HG03025 (cell line): ENCODE results near the gene METTL4.
"Not testable (repeated sequence)": the region's sequence is repeated elsewhere in the genome, so short reads cannot be mapped to it uniquely, and the experiment has no call there.

Experiments
- ATAC-seq: cut with Tn5 transposase; IDR thresholded peaks from one replicate; pipeline ENCODE4 v1.9.1; 2021; ENCODE audit warnings: mild to moderate bottlenecking, moderate library complexity; ENCODE audit not compliant: unreplicated experiment, low FRiP score

METTL4 gene

GRCh38 chr18:2568129-2568528, 3.2 kb downstream of the METTL4 start:
- no peak for ATAC-seq

DNA sequence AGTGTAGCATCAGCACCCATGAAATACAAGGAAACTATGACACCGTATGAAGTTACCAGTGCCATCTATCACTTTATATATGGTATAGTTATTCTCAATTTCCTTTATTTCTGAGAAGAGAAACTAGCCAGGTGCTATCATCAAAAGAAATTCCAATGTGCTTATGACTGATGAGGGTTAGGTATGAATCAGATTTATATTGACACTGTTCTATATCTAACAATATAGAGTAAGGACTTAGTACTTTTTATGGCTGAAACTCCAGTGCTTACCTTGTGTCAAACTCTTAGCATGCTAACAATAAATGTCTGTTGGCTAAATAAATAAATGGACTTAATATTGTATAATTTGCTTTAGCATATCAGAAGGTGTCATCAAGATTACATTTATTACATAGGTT, 6.9 kb downstream of the METTL4 start:
- no peak for ATAC-seq

- ATAC-seq = no peak
Observed at GRCh38 chr18:2559249-2559648, 12.1 kb downstream of the METTL4 start.

DNA sequence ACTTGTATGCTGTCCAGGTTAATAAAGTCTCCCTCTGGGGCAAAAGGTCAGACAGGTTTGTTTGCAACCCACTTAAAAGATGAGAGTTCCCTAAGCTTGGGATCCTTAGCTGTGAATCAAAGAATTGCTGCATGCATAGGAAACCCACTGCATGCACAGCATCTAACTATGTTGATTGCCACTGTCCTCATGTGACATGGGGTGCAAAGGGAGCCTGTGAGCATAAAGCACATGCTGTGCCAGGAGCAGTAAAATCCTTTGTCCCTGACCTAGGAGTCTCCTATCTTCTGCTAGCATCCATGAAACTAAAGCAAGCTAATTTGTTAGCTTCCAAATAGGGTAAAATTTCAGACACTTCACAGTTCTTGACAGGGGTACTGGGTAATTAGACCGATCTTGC, 13.8 kb downstream of the METTL4 start:
- ATAC-seq = no peak

- no peak for ATAC-seq
Observed at GRCh38 chr18:2555895-2556294, 15.4 kb downstream of the METTL4 start.

DNA sequence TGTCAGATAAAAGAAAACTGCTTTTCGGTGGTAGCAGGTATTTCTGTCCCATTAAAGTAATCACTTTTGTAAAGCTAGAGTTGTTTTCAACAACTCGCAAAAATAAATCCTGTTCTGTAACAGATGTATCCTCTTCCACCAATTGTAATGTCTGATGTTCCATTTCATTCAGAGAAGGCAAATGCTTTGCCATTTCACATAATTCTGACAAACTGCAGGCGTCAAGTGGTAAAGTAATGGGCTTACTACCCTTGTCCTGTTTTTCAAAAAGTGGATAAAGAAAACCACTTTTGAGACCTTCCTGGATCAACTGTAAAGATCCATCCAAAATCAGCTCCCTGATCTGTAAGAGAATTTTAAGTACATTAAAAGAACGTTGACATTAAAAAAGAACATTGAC, 16.6 kb downstream of the METTL4 start:
- no peak for ATAC-seq

GRCh38 chr18:2551425-2551824, 19.9 kb downstream of the METTL4 start:
- ATAC-seq = no peak

GRCh38 chr18:2549462-2549861, 21.8 kb downstream of the METTL4 start:
- ATAC-seq = no peak

DNA sequence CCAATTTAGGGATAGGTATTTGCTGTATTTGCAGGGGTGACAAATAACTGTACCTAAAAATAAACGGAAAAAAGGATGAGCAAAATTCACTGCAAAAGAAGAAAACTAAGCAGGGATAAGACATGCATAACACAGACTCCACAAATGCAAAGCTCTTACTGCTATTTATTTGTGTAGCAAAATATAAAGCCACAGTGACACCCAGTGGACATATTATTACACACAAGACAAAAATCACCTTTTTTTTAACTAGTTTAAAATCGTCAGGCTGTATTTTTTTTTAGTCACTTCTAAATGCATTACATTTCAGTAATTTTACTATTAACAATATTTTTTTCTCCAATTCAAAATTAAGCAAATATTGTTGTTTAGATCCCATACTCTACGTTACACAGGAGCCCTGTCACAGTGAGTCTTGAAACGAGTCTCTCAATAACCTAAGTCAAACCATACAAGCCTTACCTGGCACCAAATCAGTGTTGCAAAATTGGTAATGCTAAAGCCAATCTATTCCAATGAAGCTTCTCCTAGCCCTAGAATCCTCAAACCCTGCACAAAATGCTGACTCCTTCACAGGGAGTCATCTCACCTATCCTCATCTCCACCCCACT, 23.7 kb downstream of the METTL4 start:
- no peak for ATAC-seq

DNA sequence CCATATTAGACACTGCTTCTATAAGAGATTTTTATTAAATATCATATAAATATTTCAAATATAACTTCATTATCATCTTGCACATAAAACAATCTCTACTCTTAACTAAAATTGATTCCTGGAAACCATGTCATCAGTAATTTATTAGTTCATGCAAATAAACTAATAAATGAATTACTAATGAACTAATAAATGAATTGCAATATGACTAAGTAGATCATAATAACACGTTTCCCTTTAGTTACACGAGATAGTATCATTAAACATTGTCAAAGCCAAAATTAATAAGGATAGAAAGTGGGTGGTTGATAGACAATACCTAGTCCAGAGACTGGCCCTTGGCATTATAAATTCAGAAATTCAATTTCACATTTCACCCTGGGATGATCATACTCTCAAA, 26.1 kb downstream of the METTL4 start:
- no peak for ATAC-seq

DNA sequence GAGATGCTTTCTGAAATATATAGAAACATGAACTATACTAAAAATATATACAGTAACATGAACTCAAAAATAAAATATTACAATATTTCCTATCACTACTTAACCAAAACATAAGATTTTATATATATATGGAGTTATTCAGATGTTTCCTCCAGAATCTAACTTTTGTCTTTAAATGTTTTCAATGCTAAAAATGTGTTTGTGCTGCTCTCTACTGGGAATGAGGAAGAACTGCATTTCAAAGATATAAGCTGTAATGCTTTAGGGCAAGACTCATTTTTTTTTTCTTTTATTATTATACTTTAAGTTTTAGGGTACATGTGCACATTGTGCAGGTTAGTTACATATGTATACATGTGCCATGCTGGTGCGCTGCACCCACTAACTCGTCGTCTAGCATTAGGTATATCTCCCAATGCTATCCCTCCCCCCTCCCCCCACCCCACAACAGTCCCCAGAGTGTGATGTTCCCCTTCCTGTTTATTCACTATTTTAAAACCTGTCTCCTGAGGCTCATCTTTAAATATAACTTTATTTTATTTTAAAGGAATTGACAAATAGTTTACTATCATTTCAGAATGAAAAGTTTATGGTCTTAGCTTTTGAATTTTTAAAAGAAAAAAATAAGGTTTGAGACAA, 29.3 kb downstream of the METTL4 start:
- ATAC-seq = not testable (repeated sequence)

DNA sequence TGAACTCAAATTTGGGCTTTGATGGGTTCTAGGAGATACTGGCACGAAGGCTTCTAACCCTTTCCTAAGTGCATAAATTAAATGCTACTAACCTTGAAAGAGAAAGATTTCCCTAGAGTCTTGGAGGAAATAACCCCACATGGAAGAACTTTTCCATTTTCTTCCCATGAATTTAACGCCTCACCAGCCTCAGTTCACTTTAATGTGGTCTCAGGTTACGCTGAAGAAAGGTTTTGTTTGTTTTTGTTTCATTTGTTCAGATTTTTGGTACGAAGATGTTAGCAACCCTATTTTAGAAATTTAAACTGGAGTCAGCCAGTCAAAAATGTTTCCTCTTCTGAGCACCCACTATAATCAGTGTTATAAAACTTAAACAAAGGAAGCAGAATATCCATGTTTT, 30.7 kb downstream of the METTL4 start:
- ATAC-seq = no peak

- ATAC-seq = no peak
Observed at GRCh38 chr18:2538844-2539243, 32.5 kb downstream of the METTL4 start.

DNA sequence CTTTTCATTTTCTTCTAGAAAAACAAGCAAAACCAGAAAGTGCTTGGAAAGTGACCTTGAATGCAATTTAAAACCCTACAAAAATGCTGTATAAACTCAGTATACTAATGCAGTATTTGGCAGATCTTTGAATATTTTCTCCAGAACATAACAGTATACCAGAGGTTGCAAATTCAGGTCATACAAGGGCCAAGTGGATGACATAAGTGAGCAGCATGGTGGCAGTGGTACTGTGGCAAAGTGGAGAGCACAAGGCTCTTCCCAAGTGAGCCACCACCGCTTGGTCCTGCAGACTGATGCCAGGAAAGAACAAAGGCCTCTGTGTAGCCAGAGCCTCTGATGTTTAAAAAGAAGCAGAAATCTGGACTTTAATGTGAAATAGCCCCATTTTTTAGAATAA, 33.1 kb downstream of the METTL4 start:
- no peak for ATAC-seq

- no peak for ATAC-seq
Observed at GRCh38 chr18:2537296-2537695, 34.0 kb downstream of the METTL4 start.

DNA sequence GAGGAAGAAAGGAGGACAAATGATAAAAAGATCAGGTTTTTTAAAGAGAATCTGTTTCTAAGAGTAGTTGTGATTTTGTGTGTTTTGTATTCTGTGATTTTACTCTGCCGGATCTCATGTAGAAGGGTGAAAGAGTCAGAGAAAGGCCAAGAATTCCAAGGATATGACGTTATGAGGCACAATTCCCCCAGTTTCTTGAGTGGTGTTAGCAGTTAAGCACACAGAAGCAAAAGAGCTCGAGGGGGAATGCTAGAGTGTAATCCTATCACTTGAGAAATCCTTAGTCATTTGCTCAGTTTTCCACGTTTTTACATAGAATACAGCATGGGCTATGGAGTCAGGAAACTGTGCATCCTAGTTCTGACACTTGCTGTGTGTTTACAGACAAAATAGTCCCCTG, 34.8 kb downstream of the METTL4 start:
- ATAC-seq = no peak

DNA sequence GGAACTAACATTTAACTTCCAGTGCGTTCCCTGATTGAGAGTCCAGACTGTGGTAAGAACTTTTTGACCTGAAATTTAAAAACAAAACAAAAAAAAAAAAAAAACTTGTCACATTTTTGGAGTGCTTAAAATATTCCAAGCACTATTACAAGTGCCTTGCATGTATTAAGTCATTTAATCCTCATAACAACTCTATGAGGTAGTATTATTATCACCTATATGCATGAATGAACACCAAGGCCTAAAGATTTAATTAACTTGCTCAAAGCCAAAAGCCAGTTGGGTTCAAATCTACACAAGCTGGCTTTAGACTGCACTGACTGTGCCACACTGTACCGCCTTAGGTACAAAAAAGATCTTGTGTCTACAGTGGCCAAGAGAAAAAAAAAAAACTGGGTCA, 35.2 kb downstream of the METTL4 start:
- no peak for ATAC-seq

- no peak for ATAC-seq
Observed at GRCh38 chr18:2535419-2535910, 35.8 kb downstream of the METTL4 start.

- no peak for ATAC-seq
Observed at GRCh38 chr18:2534906-2535305, 36.4 kb downstream of the METTL4 start.

- no peak for ATAC-seq
Observed at GRCh38 chr18:2532797-2533196, 38.5 kb downstream of the METTL4 start.

DNA sequence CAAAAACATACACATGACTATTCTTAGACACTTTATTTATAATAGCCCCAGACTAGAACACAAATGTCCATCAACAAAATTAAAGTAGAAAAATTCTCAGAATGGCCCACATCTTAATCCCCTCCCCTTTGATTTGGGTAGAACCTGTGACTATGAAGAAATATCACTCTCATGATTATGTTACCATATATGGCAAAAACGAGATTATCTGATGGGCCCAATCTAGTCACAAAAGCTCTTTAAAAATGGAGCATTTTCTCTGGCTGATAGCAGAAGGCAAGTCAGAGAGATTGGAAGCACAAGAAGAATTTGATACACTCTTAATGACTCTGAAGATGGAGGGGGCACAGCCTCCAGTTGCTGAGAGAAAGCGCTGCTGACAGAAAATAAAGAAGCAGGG, 39.6 kb downstream of the METTL4 start:
- no peak for ATAC-seq

DNA sequence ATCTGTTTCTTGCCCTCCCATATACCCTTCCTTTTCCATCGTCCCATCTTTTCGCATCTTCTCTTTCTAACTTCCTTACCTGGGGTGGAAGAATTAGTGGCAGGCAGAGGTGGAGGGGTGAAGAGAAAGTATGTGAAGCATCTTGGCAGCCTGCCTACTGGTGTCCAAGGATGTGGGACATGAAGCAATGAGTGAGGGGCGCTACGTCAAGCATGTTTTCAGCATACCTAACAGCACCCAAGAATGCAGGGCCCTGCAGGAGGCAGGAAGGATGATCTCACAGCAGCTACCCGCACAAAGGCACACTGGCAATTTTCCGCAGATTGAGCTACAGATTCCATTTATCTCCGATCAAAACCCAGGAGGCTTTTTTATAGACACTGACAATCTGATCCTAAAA, 42.2 kb downstream of the METTL4 start:
- ATAC-seq = no peak
